H9 (cell line): Measurements from ENCODE around the gene PPP1CA. TPM values are rescaled to one million over a fixed set of nuclear protein-coding genes. Genes with fewer than 3 reads are reported as not detected.
A peak's percentile ranks its signal among the peaks of the same experiment; 100 is the strongest.

Experiments used
- DNase-seq: peaks from one replicate; pipeline ENCODE4 v3.0.0-alpha.2; 2017
- H2AFZ ChIP-seq: one replicate; pipeline ENCODE4 v1.6.1; 2013; ENCODE audit warnings: mild to moderate bottlenecking, low read length, control low read depth, moderate library complexity
- H2AK5ac ChIP-seq: 2 replicates; pipeline ENCODE4 v1.6.1; 2013; ENCODE audit warnings: low read length, control low read depth, mixed read lengths; ENCODE audit not compliant: insufficient read length
- H2BK120ac ChIP-seq: one replicate; pipeline ENCODE4 v1.6.1; 2013; ENCODE audit warnings: low read depth, mild to moderate bottlenecking, low read length, control low read depth, inconsistent platforms; ENCODE audit not compliant: poor library complexity, severe bottlenecking
- H2BK12ac ChIP-seq: 2 replicates; pipeline ENCODE4 v1.6.1; 2013; ENCODE audit warnings: low read length, control low read depth, mixed read lengths, low read depth; ENCODE audit not compliant: insufficient read length
- H2BK15ac ChIP-seq: 2 replicates; pipeline ENCODE4 v1.6.1; 2013; ENCODE audit warnings: low read depth, low read length, control low read depth
- H2BK20ac ChIP-seq: one replicate; pipeline ENCODE4 v1.6.1; 2013; ENCODE audit warnings: low read depth, mild to moderate bottlenecking, low read length, control low read depth, inconsistent platforms; ENCODE audit not compliant: poor library complexity, severe bottlenecking
- H2BK5ac ChIP-seq: 2 replicates; pipeline ENCODE4 v1.6.1; 2013; ENCODE audit warnings: low read length, control low read depth, mixed read lengths; ENCODE audit not compliant: insufficient read length
- H3K14ac ChIP-seq: 2 replicates; pipeline ENCODE4 v1.6.1; 2013; ENCODE audit warnings: low read length, control low read depth; ENCODE audit not compliant: insufficient read depth
- H3K18ac ChIP-seq: 2 replicates; pipeline ENCODE4 v1.6.1; 2013; ENCODE audit warnings: low read depth, mild to moderate bottlenecking, mixed read lengths, low read length, control low read depth; ENCODE audit not compliant: insufficient read length
- H3K23ac ChIP-seq: 2 replicates; pipeline ENCODE4 v1.6.1; 2013; ENCODE audit warnings: low read length, control low read depth, mixed read lengths, low read depth; ENCODE audit not compliant: insufficient read length
- H3K23me2 ChIP-seq: 2 replicates; pipeline ENCODE4 v1.6.1; 2013; ENCODE audit warnings: low read depth, mild to moderate bottlenecking, mixed read lengths, low read length, control low read depth; ENCODE audit not compliant: insufficient read length, poor library complexity, severe bottlenecking
- H3K27ac ChIP-seq: 2 replicates; pipeline ENCODE4 v1.5.1; 2013; ENCODE audit warnings: low read length, control low read depth, mixed read lengths, low read depth; ENCODE audit not compliant: insufficient read length
- H3K27me3 ChIP-seq: 2 replicates; pipeline ENCODE4 v1.6.1; 2013; ENCODE audit warnings: low read length, control low read depth, inconsistent platforms; ENCODE audit not compliant: insufficient read depth
- H3K4ac ChIP-seq: 2 replicates; pipeline ENCODE4 v1.6.1; 2013; ENCODE audit warnings: low read depth, mild to moderate bottlenecking, control low read depth, inconsistent platforms, low read length, moderate library complexity
- H3K4me1 ChIP-seq: 2 replicates; pipeline ENCODE4 v1.6.1; 2013; ENCODE audit warnings: low read length, control low read depth, inconsistent platforms; ENCODE audit not compliant: insufficient read depth
- H3K4me2 ChIP-seq: 2 replicates; pipeline ENCODE4 v1.6.1; 2013; ENCODE audit warnings: low read length, control low read depth, mixed read lengths; ENCODE audit not compliant: insufficient read length, insufficient read depth
- H3K56ac ChIP-seq: 2 replicates; pipeline ENCODE4 v1.6.1; 2013; ENCODE audit warnings: low read depth, mild to moderate bottlenecking, mixed read lengths, low read length, control low read depth; ENCODE audit not compliant: insufficient read length
- H3K79me1 ChIP-seq: 2 replicates; pipeline ENCODE4 v1.6.1; 2013; ENCODE audit warnings: low read depth, mild to moderate bottlenecking, moderate library complexity, low read length, control low read depth, inconsistent platforms; ENCODE audit not compliant: insufficient read depth, poor library complexity, severe bottlenecking
- H3K79me2 ChIP-seq: 2 replicates; pipeline ENCODE4 v1.6.1; 2013; ENCODE audit warnings: low read length, control low read depth, inconsistent platforms; ENCODE audit not compliant: insufficient read depth
- H3K9ac ChIP-seq: 2 replicates; pipeline ENCODE4 v1.6.1; 2013; ENCODE audit warnings: low read length, control low read depth, mixed read lengths; ENCODE audit not compliant: insufficient read length; ENCODE audit errors: extremely low read depth
- H3K9me3 ChIP-seq: one replicate; pipeline ENCODE4 v1.6.1; 2013; ENCODE audit warnings: low read depth, low read length, inconsistent platforms; ENCODE audit not compliant: control insufficient read depth
- H3T11ph ChIP-seq: one replicate; pipeline ENCODE4 v1.6.1; 2013; ENCODE audit warnings: mild to moderate bottlenecking, low read length, control low read depth, inconsistent platforms
- H4K20me1 ChIP-seq: one replicate; pipeline ENCODE4 v1.6.1; 2013; ENCODE audit not compliant: control insufficient read depth, insufficient read length, insufficient read depth
- H4K5ac ChIP-seq: 2 replicates; pipeline ENCODE4 v1.6.1; 2013; ENCODE audit warnings: low read depth, mild to moderate bottlenecking, mixed read lengths, low read length, control low read depth; ENCODE audit not compliant: insufficient read length
- H4K8ac ChIP-seq: replicated peaks from 2 replicates; pipeline ENCODE4 v1.6.1; 2013; ENCODE audit warnings: low read length, control low read depth, mixed read lengths, low read depth; ENCODE audit not compliant: insufficient read length
- H4K91ac ChIP-seq: 2 replicates; pipeline ENCODE4 v1.6.1; 2013; ENCODE audit warnings: low read depth, mild to moderate bottlenecking, moderate library complexity, mixed read lengths, low read length, control low read depth; ENCODE audit not compliant: insufficient read length
- H3K27ac Mint-ChIP-seq, 3 experiments: 2 replicates in 2 of 3; 3 replicates in 1 of 3; pipeline ENCODE4 v1.8.0; 2020 to 2021; ENCODE audit warnings: mixed read lengths in 3 of 3, mild to moderate bottlenecking in 1 of 3, moderate library complexity in 1 of 3
- H3K27me3 Mint-ChIP-seq: 2 replicates; pipeline ENCODE4 v1.8.0; 2021; ENCODE audit warnings: low read depth, mild to moderate bottlenecking, moderate library complexity, mixed read lengths
- H3K36me3 Mint-ChIP-seq, 3 experiments: 2 replicates in 2 of 3; 3 replicates in 1 of 3; pipeline ENCODE4 v1.8.0; 2020 to 2021; ENCODE audit warnings: low read depth in 3 of 3, mixed read lengths in 3 of 3; ENCODE audit not compliant: insufficient read depth in 1 of 3
- H3K4me1 Mint-ChIP-seq, 2 experiments: 2 replicates each; pipeline ENCODE4 v1.8.0; 2020; ENCODE audit warnings: mixed read lengths in 2 of 2
- H3K4me3 Mint-ChIP-seq, 2 experiments: 2 replicates in 1 of 2; 3 replicates in 1 of 2; pipeline ENCODE4 v1.8.0; 2020 to 2021; ENCODE audit warnings: mild to moderate bottlenecking in 2 of 2, mixed read lengths in 2 of 2, moderate library complexity in 1 of 2
- H3K9me3 Mint-ChIP-seq, 2 experiments: 2 replicates in 1 of 2; 3 replicates in 1 of 2; pipeline ENCODE4 v1.8.0; 2020; ENCODE audit warnings: mild to moderate bottlenecking in 2 of 2, mixed read lengths in 2 of 2, moderate library complexity in 1 of 2
- WGBS: extraction: QIAGEN DNeasy Blood & Tissue Kit; methylation state at CpG from one replicate; pipeline ENCODE4 v1.1.7; 2013; ENCODE audit warnings: missing lambda C conversion rate, low lambda C conversion rate, mixed read lengths; ENCODE audit not compliant: insufficient read length; ENCODE audit errors: extremely low coverage; 5-methylcytosine and 5-hydroxymethylcytosine counted together
- total RNA-seq: library from RNA; stranded (reverse); gene quantifications from 2 replicates; pipeline ENCODE4 v1.2.1, GENCODE V29; 2021
- TF ChIP-seq, protein P1 (sequence below): fragments of 200-600 bp; sonication (generic); conservative IDR thresholded peaks from 3 replicates; pipeline ENCODE4 v1.8.0; 2021; ENCODE audit warnings: antibody characterized with exemption, mild to moderate bottlenecking

Gene PPP1CA
- total RNA-seq, 1 experiment from 2014 or later: 205 TPM

DNA sequence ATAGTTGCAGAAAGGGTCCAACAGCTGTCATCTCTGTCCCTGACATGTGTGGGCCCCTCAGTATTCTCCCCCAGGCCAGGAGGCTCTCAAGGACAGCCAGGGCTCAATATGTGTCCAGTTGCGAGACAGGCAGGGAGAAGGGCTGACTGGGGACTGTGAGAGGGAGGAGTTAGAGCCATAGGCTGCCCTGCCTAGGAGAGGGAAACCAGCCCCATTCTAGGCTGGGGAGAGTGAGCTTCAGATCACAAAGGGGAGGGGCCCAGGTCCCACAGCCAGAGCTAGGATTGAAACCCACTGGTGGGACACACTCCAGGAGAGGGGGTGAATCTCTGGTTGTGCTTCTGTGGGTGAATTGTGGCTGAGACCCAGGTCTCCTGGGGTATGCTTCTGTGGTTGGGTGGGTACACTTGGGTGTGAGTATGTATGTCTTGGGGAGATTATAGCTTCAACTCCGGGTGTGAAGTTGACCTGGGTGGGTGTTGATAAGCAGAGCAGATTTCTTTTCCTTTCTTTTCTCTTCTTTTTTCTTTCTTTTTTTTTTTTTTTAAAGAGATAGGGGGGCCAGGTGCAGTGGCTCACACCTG is 11.7 kb upstream of the PPP1CA start:
- H2BK120ac ChIP-seq: no peak overlapping the region
- no peak overlapping the region for H4K91ac ChIP-seq
- H3K27ac Mint-ChIP-seq: no peak overlapping the region
- no peak overlapping the region for H3K18ac ChIP-seq
- peaks cover 39% of the 10 kb centered on the region for H3K27me3 Mint-ChIP-seq
- no peak overlapping the region for H4K8ac ChIP-seq
- H3K4me1 Mint-ChIP-seq: peaks cover 23 to 34% of the 10 kb centered on the region in 2 experiments
- H3K23me2 ChIP-seq: no peaks in the 10 kb centered on the region
- H3K79me1 ChIP-seq: no peaks in the 10 kb centered on the region
- H3K4me1 ChIP-seq: no peaks in the 10 kb centered on the region
- TF ChIP-seq, protein P1, sequence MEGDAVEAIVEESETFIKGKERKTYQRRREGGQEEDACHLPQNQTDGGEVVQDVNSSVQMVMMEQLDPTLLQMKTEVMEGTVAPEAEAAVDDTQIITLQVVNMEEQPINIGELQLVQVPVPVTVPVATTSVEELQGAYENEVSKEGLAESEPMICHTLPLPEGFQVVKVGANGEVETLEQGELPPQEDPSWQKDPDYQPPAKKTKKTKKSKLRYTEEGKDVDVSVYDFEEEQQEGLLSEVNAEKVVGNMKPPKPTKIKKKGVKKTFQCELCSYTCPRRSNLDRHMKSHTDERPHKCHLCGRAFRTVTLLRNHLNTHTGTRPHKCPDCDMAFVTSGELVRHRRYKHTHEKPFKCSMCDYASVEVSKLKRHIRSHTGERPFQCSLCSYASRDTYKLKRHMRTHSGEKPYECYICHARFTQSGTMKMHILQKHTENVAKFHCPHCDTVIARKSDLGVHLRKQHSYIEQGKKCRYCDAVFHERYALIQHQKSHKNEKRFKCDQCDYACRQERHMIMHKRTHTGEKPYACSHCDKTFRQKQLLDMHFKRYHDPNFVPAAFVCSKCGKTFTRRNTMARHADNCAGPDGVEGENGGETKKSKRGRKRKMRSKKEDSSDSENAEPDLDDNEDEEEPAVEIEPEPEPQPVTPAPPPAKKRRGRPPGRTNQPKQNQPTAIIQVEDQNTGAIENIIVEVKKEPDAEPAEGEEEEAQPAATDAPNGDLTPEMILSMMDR: no peak
- H3K79me2 ChIP-seq: no peaks in the 10 kb centered on the region
- H2BK15ac ChIP-seq: no peak overlapping the region
- no peak overlapping the region for H3T11ph ChIP-seq
- no peak for DNase-seq
- no peak overlapping the region for H4K5ac ChIP-seq
- H2BK12ac ChIP-seq: no peak overlapping the region
- H3K23ac ChIP-seq: no peak overlapping the region
- no peak overlapping the region for H2BK5ac ChIP-seq
- H2AK5ac ChIP-seq: no peak overlapping the region
- WGBS: no CpG with 5 or more reads among the region's 2 CpGs
- no peaks in the 10 kb centered on the region for H3K27me3 ChIP-seq
- no peak overlapping the region for H3K4me2 ChIP-seq
- no peak overlapping the region; the same call in 1 of the 2 replicates for H3K14ac ChIP-seq
- no peaks in the 10 kb centered on the region for H4K20me1 ChIP-seq
- H3K9me3 Mint-ChIP-seq: no peaks in the 10 kb centered on the region; a peak in 1 of 5 replicates
- H3K9me3 ChIP-seq: no peaks in the 10 kb centered on the region
- peak overlapping the region in 1 of 2 experiments; percentile 8; a peak in 1 of 5 replicates for H3K4me3 Mint-ChIP-seq
- H3K9ac ChIP-seq: no peak overlapping the region
- peaks cover 0 to 1% (median 0%) of the 10 kb centered on the region in 3 experiments; a peak in 1 of 7 replicates for H3K36me3 Mint-ChIP-seq
- H3K56ac ChIP-seq: no peak overlapping the region
- no peak overlapping the region for H3K27ac ChIP-seq
- no peak overlapping the region for H2AFZ ChIP-seq
- no peak overlapping the region for H3K4ac ChIP-seq
- H2BK20ac ChIP-seq: no peak overlapping the region
